Thymus (tissue), 11 donors: ENCODE data around the gene LPAR3. TPM values are rescaled to one million over a fixed set of nuclear protein-coding genes. Genes with fewer than 3 reads are reported as not detected.

Source experiments
- DNase-seq, 9 donors: peaks; one replicate each; pipeline ENCODE4 v3.0.0-alpha.2; 2013; ENCODE audit warnings: low spot score in 9 of 9, low read depth in 6 of 9, missing footprints in 1 of 9
- H3K27ac ChIP-seq, 2 donors: one replicate each; pipeline ENCODE4 v1.5.1; 2013; ENCODE audit warnings: control low read depth in 1 of 2, low read depth in 1 of 2, low read length in 1 of 2, mild to moderate bottlenecking in 1 of 2, moderate library complexity in 1 of 2
- H3K27me3 ChIP-seq, 2 donors: one replicate each; pipeline ENCODE4 v1.5.1; 2013; ENCODE audit warnings: low read length in 1 of 2; ENCODE audit not compliant: control insufficient read depth in 2 of 2, insufficient read depth in 1 of 2
- H3K36me3 ChIP-seq, 2 donors: one replicate each; pipeline ENCODE4 v1.5.1; 2013; ENCODE audit warnings: low read length in 1 of 2, mild to moderate bottlenecking in 1 of 2, moderate library complexity in 1 of 2; ENCODE audit not compliant: control insufficient read depth in 2 of 2, insufficient read depth in 2 of 2
- H3K4me1 ChIP-seq, 2 donors: one replicate each; pipeline ENCODE4 v1.5.1; 2013; ENCODE audit warnings: low read length in 2 of 2; ENCODE audit not compliant: control insufficient read depth in 2 of 2, insufficient read depth in 2 of 2
- H3K4me3 ChIP-seq, 2 donors: one replicate each; pipeline ENCODE4 v1.5.1; 2013; ENCODE audit warnings: low read length in 2 of 2, control low read depth in 1 of 2, mild to moderate bottlenecking in 1 of 2
- H3K9me3 ChIP-seq, 2 donors: one replicate each; pipeline ENCODE4 v1.5.1; 2013; ENCODE audit warnings: low read length in 1 of 2, mild to moderate bottlenecking in 1 of 2; ENCODE audit not compliant: control insufficient read depth in 2 of 2, insufficient read depth in 1 of 2
- WGBS: extraction: QIAGEN DNeasy Blood & Tissue Kit; methylation state at CpG from one replicate; pipeline ENCODE4 v1.1.7; 2013; 5-methylcytosine and 5-hydroxymethylcytosine counted together
- polyA plus RNA-seq: library from polyadenylated mRNA; stranded (reverse); fragments of 200-250 nt; gene quantifications from one replicate; pipeline ENCODE4 v1.2.3, GENCODE V29; 2013
- total RNA-seq: library from RNA; stranded (reverse); fragments of 120-200 nt; gene quantifications from one replicate; pipeline ENCODE4 v1.2.4, GENCODE V29; 2013
- donor health status: healthy.

The LPAR3 gene
- total and polyA plus RNA-seq, 2 donors, result 1.1 to 2.2 TPM

DNA sequence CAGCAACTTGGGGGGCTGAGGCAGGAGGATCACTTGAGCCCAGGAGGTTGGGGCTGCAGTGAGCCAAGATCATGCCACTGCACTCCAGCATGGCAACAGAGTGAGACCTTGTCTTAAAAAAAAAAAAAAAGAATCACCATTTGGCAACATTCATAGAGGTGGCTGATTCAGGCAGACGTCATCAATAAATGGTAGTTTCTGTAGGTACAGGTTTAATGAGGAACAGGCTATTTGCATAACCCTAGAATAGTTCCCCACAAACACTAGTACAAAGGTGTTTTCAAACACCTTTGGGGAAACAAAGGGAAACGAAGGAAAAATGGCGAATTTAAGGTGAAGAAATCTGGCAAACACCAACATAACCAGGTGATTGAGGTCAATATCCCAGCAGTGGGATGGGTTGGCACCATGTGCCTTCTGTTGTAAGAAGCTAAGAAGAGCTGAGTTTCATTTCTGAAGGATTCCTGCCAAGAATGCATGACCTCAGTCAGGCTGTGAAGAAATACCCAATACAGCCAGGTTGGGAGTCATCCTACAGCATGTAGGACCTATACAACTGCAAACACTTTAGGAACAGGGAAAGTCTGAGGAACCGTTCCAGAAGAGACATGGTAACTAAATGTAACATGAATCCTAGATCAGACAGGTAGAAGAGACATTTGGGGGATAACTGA, 5.6 kb downstream of the LPAR3 start:
- Histone ChIP-seq H3K27ac (no peak overlapping the region), H3K4me3 (no peak overlapping the region), H3K9me3 (no peaks in the 10 kb centered on the region), H3K36me3 (no peaks in the 10 kb centered on the region), H3K4me1 (peaks cover 0 to 2% of the 10 kb centered on the region in 2 donors), H3K27me3 (peaks cover 9 to 17% of the 10 kb centered on the region in 2 donors)
- WGBS, result 82% methylated on average over 4 of the region's 4 CpGs
- DNase-seq, result no peak

GRCh38 chr1:84885469-84885868, 7.5 kb downstream of the LPAR3 start:
- no peak overlapping the region for H3K27ac ChIP-seq
- no peaks in the 10 kb centered on the region for H3K9me3 ChIP-seq
- no peak overlapping the region for H3K4me3 ChIP-seq
- WGBS, result 90% methylated on average over 2 of the region's 2 CpGs
- H3K36me3 ChIP-seq, result no peaks in the 10 kb centered on the region
- no peaks in the 10 kb centered on the region for H3K4me1 ChIP-seq
- peaks cover 0 to under 1% of the 10 kb centered on the region in 2 donors for H3K27me3 ChIP-seq
- DNase-seq, result no peak

DNA sequence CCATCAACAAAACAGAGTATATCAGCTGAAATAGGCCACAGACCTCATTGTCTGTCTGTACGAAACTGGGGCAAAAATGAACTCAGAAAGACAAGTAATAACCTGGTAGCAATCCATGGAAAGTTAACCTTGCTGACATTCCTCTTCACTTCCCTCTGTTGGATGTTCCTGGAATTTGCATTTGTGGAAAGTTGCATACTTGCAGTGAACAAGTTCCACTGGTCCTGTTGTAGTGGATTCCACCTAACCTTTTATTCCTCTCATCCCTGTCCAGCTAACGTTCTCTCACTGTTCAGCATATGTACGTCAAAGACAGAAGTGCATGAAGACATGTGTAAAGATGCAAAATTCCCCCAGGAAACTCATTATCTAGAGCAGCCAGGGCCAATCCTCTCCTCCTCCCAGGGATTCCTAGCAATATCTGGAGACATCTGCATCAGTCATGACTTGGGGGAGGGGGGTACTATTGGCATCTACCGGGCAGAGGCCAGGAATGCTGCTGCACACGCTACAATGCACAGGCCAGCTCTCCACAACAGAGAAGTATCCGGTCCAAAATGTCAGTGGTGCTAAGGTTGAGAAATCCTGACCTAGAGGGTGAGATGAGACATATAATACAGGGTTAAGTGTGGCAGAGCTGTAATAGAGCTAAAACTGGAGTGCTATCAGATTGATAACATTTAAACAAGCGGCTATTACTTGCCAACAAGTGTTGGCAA, 8.2 kb downstream of the LPAR3 start:
- no peak for DNase-seq
- WGBS, result 94% methylated on average over 7 of the region's 7 CpGs

DNA sequence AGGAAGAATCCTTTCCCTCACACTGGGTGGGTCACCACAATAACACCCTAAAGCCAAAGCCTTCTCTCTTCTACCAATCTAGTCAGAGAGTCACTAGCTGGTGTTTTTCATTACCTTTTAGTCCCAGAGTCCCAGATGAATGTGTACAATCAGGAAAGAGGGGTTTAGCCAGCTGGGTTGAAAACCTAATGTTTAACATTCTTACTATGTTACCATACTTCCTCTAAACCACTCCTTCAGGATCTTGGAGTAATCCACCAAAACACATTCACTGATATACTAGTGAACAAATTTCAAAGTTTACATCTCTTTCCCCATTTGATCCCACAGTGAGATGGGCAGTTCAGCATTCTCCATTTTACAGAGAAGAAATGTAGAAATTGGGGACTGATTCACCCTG, 9.7 kb downstream of the LPAR3 start:
- Histone ChIP-seq H3K36me3 (no peaks in the 10 kb centered on the region), H3K4me1 (no peaks in the 10 kb centered on the region), H3K27me3 (no peaks in the 10 kb centered on the region), H3K4me3 (no peak overlapping the region), H3K9me3 (no peaks in the 10 kb centered on the region), H3K27ac (no peak overlapping the region)
- no peak for DNase-seq

More for the DNA sequence above, 8.2 kb downstream of the LPAR3 start:
- H3K4me1 ChIP-seq, result no peaks in the 10 kb centered on the region
- no peak overlapping the region for H3K4me3 ChIP-seq
- H3K9me3 ChIP-seq, result no peaks in the 10 kb centered on the region
- H3K36me3 ChIP-seq, result no peaks in the 10 kb centered on the region
- H3K27ac ChIP-seq, result no peak overlapping the region
- H3K27me3 ChIP-seq, result no peaks in the 10 kb centered on the region

DNA sequence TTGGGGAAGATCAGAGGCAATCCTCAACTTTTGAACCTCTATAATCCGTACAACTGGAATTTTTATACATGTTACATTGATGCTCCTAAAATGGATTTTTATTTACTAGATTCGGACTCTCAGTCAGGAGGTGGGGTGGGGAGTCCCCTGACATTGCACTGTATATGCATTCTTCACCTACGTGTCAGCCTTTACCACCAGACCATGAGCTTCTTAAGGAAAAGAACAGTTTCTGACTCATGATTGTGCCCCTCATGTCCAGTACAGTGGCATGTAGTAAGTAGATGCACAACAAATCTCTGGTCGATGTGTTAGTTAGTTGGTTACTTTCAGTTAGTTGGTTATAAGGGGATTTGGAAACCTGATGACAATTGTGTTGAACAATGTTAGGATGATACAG, 15.4 kb downstream of the LPAR3 start:
- DNase-seq, result no peak
- Histone ChIP-seq H3K4me1 (no peaks in the 10 kb centered on the region), H3K4me3 (no peak overlapping the region), H3K36me3 (no peaks in the 10 kb centered on the region), H3K9me3 (no peaks in the 10 kb centered on the region), H3K27me3 (no peaks in the 10 kb centered on the region), H3K27ac (no peak overlapping the region)
- 94% methylated on average over 4 of the region's 4 CpGs for WGBS

DNA sequence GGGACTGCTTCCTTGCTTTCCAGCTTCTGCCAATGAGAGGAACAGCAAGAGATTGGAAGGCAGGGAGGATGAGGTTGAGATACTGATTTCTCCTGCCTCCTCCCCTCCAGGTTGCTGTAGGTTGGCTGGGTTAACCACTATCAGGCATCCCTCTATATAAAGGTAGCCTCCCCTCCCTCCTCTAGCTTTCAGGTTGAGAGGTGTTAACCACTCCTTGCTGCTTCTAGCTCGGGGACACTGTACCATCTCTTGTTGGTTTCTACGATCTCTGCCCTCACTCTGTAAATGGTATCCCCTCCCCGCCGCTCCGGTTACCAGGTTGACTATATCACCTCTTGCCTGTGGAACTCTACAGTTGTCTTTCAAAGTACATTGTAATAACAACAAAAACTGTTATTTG, 16.7 kb downstream of the LPAR3 start:
- no peak overlapping the region for H3K27ac ChIP-seq
- no peak overlapping the region for H3K4me3 ChIP-seq
- H3K36me3 ChIP-seq, result no peaks in the 10 kb centered on the region
- H3K4me1 ChIP-seq, result no peaks in the 10 kb centered on the region
- no peak for DNase-seq
- 96% methylated on average over 5 of the region's 5 CpGs for WGBS
- H3K27me3 ChIP-seq, result no peaks in the 10 kb centered on the region
- no peaks in the 10 kb centered on the region for H3K9me3 ChIP-seq

DNA sequence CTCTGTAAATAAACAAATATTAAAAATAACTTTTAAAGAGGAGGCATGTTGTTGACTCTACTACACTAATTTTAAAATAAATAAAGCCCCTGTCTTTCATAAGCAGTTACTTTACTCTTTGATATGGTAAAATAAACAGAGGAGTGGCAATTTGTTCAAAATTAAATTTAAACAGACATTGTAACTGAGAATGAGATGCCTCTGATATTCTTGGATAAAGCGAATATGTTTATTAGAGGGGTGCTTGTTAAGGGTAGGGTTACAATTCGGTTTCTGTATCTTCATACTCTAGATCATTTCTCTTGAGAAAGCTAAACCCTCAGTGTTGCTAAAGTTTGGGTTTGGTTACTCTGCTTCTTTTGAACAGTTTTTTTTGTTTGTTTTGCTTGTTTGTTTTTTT, 19.6 kb downstream of the LPAR3 start:
- 97% methylated on average over 2 of the region's 2 CpGs for WGBS
- Histone ChIP-seq H3K4me3 (no peak overlapping the region), H3K36me3 (no peaks in the 10 kb centered on the region), H3K27me3 (no peaks in the 10 kb centered on the region), H3K27ac (no peak overlapping the region), H3K4me1 (no peaks in the 10 kb centered on the region), H3K9me3 (no peaks in the 10 kb centered on the region)
- DNase-seq, result no peak

DNA sequence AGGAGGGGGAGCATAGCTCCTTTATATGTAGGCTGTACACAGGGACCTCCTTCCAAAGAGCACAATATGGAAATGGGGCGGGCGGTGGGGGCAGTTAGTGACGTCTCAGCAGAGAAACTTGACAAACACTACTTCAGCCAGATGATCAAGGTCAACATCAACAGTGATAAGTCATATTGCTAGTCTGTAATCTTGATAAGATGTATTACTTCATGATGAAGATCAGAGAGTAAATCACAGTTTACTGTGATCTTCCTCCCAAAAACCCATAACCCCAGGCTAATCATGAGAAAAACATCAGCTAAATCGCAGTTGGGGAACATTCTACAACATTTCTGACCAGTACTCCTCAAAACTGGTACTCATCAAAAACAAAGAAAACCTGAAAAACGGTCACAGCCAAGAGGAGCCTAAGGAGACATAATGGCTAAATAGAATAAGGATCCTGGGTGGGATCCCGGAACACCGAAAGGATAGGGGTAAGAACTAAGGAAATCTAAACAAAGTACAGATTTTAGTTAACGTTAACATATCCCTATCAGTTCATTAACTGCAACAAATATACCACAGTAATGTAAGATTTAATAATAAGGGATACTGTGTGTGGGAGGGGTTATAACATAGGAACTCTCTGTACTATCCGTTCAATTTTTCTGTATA, 20.2 kb downstream of the LPAR3 start:
- WGBS, result 96% methylated on average over 9 of the region's 9 CpGs
- Histone ChIP-seq H3K9me3 (no peaks in the 10 kb centered on the region), H3K36me3 (no peaks in the 10 kb centered on the region), H3K27ac (no peak overlapping the region), H3K27me3 (no peaks in the 10 kb centered on the region), H3K4me1 (no peaks in the 10 kb centered on the region), H3K4me3 (no peak overlapping the region)
- no peak for DNase-seq

DNA sequence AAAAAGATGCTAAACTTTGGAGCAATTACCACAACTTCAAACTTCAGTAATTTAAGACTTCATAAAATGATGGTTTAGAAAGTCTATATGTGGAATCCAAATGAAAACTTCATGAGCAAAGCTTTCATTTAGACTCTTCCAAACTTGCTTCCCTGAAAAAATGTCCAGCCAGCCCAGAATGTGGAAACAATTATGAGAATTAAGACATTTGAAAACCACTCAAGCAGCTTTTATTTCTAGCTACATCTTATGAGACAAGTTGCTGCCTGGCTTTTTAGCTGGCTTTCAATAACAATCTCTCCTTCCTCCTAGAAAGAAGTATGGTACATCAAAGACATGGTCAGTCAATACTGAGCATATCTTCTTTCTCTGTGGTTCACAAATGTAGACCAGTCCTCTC, 21.8 kb downstream of the LPAR3 start:
- no peaks in the 10 kb centered on the region for H3K36me3 ChIP-seq
- H3K27ac ChIP-seq, result no peak overlapping the region
- H3K4me3 ChIP-seq, result no peak overlapping the region

More for the DNA sequence above, 21.8 kb downstream of the LPAR3 start:
- DNase-seq, result no peak
- no peaks in the 10 kb centered on the region for H3K27me3 ChIP-seq
- no peaks in the 10 kb centered on the region for H3K4me1 ChIP-seq
- H3K9me3 ChIP-seq, result no peaks in the 10 kb centered on the region
